ENCODE data around the gene SAP30L.

SAP30L gene

GRCh38 chr5:154481584-154482381 lies 36.0 kb downstream of the SAP30L start:
- DNase-seq, result no peak

GRCh38 chr5:154482528-154483449 lies 37.0 kb downstream of the SAP30L start:
- no peak for DNase-seq

GRCh38 chr5:154483654-154484392 lies 38.0 kb downstream of the SAP30L start:
- DNase-seq, result no peak

DNA sequence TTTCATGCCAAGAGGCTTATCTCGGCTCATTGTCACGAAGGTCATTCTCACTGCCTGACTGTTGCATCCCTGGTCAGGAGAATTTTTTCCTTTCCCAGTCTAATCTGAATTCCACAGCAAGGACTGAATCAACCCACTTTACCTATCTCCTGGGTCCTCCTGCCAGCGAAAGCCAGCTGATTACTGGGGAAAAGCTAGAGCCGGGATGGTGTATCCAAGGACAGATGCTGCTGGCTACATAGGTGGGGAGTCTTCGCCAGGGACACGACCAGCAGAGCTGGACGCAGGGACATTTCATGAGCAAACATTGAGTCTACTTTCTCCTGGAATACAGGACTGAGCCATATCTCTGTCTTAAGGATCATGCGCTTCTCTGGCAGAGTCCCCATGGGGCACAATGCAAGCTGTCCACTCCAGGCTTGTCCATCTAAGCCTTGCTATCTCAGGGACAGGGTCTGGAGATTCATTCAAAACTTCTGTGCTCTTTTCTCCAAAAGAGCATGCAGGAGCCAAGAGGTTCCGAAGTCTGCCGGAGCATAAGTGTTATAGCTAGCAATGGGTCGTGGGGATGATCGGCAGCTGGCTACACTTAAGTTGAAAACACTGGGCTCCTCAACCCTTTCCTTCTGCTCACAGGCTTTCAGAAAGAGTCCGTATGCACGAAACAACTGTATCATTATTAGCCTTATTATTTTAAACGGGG lies 38.7 kb downstream of the SAP30L start:
- no peak for DNase-seq

DNA sequence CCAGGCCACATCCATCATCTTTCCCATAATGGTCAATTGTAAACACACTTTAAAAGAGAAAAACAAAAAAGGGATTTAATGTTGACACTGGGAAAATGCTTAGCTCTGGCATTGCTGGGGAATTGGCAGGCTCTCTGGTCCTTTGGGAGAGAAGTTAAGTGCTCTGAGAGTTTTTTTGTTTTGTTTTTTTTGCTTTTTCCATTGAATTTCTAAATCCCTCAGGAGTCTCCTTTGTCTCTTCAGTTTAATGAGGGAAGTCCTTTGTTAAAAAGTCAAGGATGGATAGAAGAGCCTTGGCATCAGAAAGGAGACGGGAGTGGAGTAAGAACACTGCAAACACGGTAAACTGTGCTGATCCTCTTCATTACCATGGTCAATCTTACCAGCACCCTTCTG lies 39.3 kb downstream of the SAP30L start:
- DNase-seq, result no peak

DNA sequence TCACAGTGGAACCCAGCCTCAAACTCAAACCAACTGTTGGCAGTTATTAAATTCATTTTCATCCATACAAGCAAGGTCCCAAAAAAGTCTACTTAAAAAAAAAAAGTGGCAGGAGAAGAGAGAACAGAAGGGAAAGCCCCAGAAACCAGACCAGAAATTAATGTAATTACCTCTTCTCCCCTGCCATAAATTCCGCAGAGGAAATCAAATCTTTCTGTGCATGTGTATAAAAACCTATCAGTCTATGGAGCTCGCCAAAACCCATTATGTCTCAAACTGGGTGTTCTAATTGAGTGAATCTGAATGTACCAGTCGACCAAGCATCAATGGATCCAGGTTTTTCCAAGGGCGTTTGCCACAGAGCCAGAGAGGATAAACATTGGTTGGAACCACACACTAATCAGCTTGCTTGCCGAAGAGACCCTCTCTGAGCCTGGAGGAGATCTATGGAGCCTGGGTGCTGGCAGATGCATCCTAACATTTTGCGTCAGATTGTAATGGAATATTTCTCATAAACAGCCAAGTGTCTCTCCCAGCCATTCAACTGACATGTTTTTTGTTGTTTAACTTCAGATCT lies 40.1 kb downstream of the SAP30L start:
- DNase-seq, result no peak

DNA sequence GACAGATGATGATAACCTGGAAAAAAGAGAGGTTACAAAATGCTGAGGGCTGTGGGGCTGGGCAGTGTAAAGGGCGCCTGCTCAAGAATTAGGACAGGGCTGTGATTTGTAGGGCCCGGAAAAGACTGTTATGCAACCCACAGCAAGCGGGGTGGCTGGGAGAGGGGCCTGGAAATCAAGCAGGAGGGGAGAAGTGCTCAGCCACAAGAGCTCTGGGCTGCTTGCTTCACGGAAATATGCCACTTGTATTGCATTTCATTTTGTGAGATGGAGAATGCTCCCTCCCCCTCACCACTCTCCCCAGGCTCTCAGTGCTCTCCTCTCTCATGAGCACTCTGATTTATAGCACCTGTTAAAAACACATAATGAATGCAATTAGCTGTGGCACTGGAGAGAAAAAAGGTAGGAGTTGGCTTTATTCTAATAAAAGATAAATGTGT lies 40.6 kb downstream of the SAP30L start:
- DNase-seq, result no peak

DNA sequence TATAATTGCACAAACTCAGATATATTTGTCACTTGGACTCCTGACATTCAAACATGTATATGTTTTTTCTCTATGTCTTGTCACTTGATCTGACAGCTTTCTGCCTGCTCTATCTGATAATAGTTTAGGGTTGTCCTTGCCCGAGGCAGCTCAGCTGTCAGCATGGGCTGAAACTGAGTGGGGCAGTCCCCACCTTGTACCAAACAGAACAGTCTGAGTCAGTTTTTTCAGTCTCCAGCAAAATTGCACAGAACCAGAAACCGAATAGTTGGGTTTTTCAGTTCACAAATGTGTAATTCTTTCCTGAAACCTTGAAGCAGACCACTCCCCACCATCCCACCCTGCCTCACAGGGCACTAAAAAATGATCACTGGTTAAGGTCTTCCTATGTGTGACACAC lies 41.7 kb downstream of the SAP30L start:
- no peak for DNase-seq

DNA sequence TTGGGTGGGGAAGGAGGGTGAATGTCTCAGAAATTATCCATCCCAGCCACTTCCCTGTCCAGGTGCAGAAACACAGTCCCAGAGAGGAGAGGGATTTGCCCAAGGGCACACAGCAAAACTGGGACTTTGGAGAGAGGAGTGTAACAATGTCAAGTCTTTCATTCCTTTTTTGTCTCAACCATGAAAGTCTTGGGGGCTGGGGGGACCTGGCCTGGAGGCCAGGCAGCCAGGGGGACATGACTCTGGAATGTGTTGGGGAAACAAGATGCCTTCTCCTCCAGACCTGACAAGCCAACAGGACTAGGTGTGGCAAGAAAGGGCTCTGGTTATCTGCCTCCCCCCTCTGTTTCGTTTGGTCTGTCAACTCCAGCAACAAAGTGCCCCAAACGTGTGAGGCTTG lies 46.1 kb downstream of the SAP30L start:
- no peak for DNase-seq

GRCh38 chr5:154493274-154493673 lies 47.5 kb downstream of the SAP30L start:
- DNase-seq, result no peak

GRCh38 chr5:154494036-154494435 lies 48.2 kb downstream of the SAP30L start:
- no peak for DNase-seq

DNA sequence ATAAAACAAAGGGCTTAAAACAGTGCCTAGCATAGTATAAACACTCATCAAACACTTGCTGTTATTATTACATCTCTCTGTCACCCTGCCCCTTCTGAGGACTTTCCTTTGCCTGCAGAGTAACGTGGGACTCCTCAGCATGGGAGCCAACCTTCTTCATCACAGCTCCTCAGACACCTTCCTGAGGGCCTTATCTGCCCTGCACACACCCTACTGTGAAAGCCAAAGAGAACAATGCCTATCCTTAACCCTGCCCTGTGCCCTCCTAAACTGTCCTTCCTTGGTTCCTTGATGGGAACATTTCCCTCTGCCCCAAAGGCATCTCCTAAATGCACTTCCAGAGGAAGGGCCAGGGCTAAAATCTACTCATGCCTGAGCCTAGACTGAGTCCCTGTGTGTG lies 52.8 kb downstream of the SAP30L start:
- no peak for DNase-seq

GRCh38 chr5:154498994-154499393 lies 53.2 kb downstream of the SAP30L start:
- DNase-seq, result no peak

DNA sequence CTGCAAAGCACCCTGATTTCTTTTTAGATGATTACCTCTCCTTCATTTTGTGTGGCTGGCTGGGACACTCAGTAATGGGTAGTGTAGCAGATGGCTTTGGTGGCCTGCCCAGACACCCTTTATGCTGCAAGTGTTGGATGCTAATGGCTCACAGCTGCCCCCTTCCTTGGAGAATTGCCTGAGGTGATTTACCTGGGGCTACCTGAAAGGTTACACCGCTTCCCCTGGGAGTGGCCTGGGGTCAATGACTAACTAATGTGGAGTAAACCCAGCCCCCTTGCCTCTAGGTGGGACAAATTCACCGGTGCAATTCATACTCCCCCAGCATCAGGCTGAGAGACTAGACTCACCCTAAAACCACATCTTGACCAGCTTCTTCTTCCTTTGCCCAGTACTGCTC lies 55.8 kb downstream of the SAP30L start:
- DNase-seq, result no peak

- DNase-seq, result no peak
Observed at GRCh38 chr5:154502180-154502579, 56.4 kb downstream of the SAP30L start.

GRCh38 chr5:154503698-154504039 lies 57.9 kb downstream of the SAP30L start:
- DNase-seq, result no peak

- no peak for DNase-seq
Observed at GRCh38 chr5:154505567-154505966, 59.8 kb downstream of the SAP30L start.

- DNase-seq, result no peak
Observed at GRCh38 chr5:154506049-154506715, 60.4 kb downstream of the SAP30L start.

- no peak for DNase-seq
Observed at GRCh38 chr5:154506716-154507080, 60.9 kb downstream of the SAP30L start.

GRCh38 chr5:154508114-154508513 lies 62.3 kb downstream of the SAP30L start:
- no peak for DNase-seq

DNA sequence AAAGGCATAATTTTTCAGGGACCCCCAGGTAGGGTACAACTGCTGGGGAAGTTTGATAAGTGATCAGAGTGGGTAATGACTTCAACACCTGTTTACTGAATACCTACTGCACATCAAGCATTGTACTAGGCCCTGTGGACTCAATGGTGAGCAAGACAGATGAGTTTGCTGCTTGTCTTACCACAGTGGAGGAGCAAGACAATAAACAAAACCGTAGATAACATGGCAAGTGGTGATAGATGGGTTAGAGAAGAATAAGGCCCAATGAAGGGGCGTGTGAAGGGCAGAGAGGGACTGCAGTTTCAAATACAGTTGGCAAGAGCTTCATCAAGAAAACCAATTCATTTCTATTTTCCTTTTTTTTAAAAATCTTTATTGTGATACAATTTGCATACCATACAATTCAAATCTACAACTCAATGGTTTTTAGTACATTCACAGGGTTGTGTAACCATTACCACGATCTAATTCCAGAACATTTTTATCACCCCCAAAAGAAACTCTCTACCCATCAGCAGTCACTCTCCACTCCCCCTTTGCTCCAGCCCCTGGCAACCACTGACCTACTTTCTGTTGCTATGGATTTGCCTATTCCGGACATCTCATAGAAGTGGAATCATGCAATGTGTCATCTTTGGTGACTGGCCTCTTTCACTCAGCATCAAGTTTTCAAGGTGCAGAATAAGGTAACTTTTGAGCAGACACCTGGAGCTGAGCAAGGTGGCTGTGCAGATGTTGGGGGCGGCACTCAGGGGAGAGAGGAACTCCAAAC lies 64.2 kb downstream of the SAP30L start:
- DNase-seq, result no peak
